BJ (cell line): ENCODE results near the gene DHRSX. TPM values are rescaled to one million over a fixed set of nuclear protein-coding genes. Genes with fewer than 3 reads are reported as not detected.
"Not testable (repeated sequence)": the region's sequence is repeated elsewhere in the genome, so short reads cannot be mapped to it uniquely, and the experiment has no call there.

Experiments used
- CTCF ChIA-PET: fragments of 350-600 bp; formaldehyde crosslinking; extraction: SDS; loops from one replicate; lab custom pipeline; 2021; ENCODE audit warnings: antibody characterized with exemption, inconsistent platforms; lab: Yijun Ruan, JAX
- POLR2A ChIA-PET: fragments of 300-600 bp; sonication (Branson Sonifier 250); formaldehyde crosslinking; extraction: SDS; loops from one replicate; lab custom pipeline; 2021; ENCODE audit warnings: antibody characterized with exemption; lab: Charles Lee
- DNase-seq: peaks from one replicate; pipeline ENCODE4 v3.0.0-alpha.2; 2011; ENCODE audit warnings: low read depth
- H3K27me3 ChIP-seq: 2 replicates; pipeline ENCODE4 v1.6.0; 2011; ENCODE audit warnings: low read length; ENCODE audit not compliant: control insufficient read depth, insufficient read depth
- H3K36me3 ChIP-seq: 2 replicates; pipeline ENCODE4 v1.5.1; 2011; ENCODE audit warnings: low read length; ENCODE audit not compliant: control insufficient read depth, insufficient read depth
- H3K4me3 ChIP-seq: 2 replicates; pipeline ENCODE4 v1.5.1; 2011; ENCODE audit warnings: low read depth, mild to moderate bottlenecking, control low read depth, low read length
- CTCF ChIP-seq: IDR thresholded peaks from 2 replicates; pipeline ENCODE4 v1.5.1; 2011; ENCODE audit warnings: low read depth, mild to moderate bottlenecking, control low read depth, inconsistent platforms, low read length, moderate library complexity; ENCODE audit not compliant: insufficient read depth
- polyA plus RNA-seq: library from polyadenylated mRNA; depleted of rRNA; stranded (reverse); fragments of >200 nt; gene quantifications from 2 replicates; pipeline ENCODE4 v1.2.3, GENCODE V29; 2011

DHRSX gene
- polyA plus RNA-seq, 1 experiment: 66.2 TPM

- ChIA-PET POLR2A (no interaction called here), CTCF (no interaction called here)
- Histone ChIP-seq H3K4me3 (no peak overlapping the region), H3K36me3 (no peaks in the 10 kb centered on the region), H3K27me3 (no peaks in the 10 kb centered on the region)
- no peak for DNase-seq
- no peak for TF ChIP-seq CTCF
These were observed 37.4 kb upstream of the DHRSX start for GRCh38 chrX:2538031-2538757.

DNA sequence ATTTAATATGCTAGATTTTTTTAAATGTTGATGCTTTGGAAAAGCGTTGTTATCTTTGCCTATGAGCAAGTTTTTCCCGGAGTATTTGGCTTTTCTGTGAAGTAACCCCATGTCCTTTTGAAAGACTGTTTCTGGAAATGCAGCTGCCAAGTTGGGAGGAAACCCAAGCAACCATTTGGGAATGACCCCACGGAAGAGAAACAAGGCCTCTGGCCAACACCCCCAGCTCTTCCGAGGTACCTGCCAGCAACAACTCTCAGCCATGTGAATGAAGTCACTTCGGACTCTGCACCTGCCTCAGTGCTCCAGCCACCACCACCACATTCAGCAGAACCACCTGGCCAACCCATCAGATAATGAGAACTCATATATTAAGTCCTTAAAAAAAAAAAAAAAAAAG is 36.2 kb upstream of the DHRSX start:
- TF ChIP-seq CTCF: no peak
- no peaks in the 10 kb centered on the region for H3K27me3 ChIP-seq
- CTCF ChIA-PET: no interaction called here
- POLR2A ChIA-PET: no interaction called here
- DNase-seq: no peak
- no peaks in the 10 kb centered on the region for H3K36me3 ChIP-seq
- H3K4me3 ChIP-seq: no peak overlapping the region

- DNase-seq: no peak
- ChIA-PET CTCF (no interaction called here), POLR2A (no interaction called here)
- H3K27me3 ChIP-seq: no peaks in the 10 kb centered on the region
- H3K36me3 ChIP-seq: no peaks in the 10 kb centered on the region
- TF ChIP-seq CTCF: no peak
- no peak overlapping the region for H3K4me3 ChIP-seq
These were observed 35.4 kb upstream of the DHRSX start for GRCh38 chrX:2536141-2536540.

DNA sequence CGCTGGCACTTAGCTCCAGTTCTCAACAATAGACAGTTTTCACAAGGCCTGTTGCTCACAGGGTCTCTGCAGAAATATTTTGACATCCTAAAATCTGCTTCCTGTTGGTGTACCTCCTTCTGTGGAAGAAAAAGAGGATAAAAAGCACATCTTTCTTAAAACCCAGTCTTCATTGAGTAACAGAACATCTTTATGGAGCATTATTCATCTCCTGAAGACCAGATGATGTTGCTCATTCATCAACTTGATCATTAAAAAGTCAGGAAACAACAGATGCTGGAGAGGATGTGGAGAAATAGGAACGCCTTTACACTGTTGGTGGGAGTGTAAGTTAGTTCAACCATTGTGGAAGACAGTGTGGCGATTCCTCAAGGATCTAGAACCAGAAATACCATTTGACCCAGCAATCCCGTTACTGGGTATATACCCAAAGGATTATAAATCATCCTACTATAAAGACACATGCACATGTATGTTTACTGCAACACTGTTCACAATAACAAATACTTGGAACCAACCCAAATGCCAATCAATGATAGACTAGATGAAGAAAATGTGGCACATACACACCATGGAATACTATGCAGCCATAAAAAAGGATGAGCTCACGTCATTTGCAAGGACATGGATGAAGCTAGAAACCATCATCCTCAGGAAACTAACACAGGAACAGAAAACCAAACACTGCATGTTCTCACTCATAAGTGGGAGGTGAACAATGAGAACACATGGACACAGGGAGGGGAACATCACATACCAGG is 33.7 kb upstream of the DHRSX start:
- H3K36me3 ChIP-seq, DNase-seq, CTCF ChIA-PET, H3K4me3 ChIP-seq, H3K27me3 ChIP-seq, POLR2A ChIA-PET: not testable (repeated sequence)

DNA sequence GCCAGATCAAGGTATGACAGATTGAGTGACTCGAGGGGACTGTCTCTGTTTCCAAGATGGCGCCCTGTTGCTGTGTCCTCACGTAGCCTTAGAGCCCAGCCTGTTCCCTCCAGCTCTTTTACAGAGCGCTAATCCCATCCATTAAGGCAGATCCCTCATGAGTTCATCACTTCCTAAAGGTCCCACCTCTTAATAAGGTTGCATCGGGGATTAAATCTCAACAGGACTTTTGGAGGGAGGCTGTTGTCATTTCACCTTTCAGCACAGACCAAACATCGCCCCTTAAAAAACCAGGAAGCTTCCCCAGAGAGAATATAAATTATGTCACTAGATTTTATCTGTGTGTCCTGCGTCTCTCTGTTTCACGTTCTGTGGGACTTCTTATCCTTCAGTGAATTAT is 32.6 kb upstream of the DHRSX start:
- no peak for TF ChIP-seq CTCF
- DNase-seq: no peak
- H3K27me3 ChIP-seq: no peaks in the 10 kb centered on the region
- H3K4me3 ChIP-seq: no peak overlapping the region
- no peaks in the 10 kb centered on the region for H3K36me3 ChIP-seq
- CTCF ChIA-PET: no interaction called here
- POLR2A ChIA-PET: no interaction called here

GRCh38 chrX:2526390-2526789 is 25.6 kb upstream of the DHRSX start:
- TF ChIP-seq CTCF: no peak
- POLR2A ChIA-PET: no interaction called here
- Histone ChIP-seq H3K4me3 (no peak overlapping the region), H3K36me3 (no peaks in the 10 kb centered on the region), H3K27me3 (peaks cover 5% of the 10 kb centered on the region; the same call in 1 of the 2 replicates)
- DNase-seq: no peak
- CTCF ChIA-PET: no interaction called here
